Adrenal gland (tissue), 5 donors: Measurements from ENCODE around the gene CYB5A.

ENCODE experiments used
- CTCF ChIP-seq, 6 experiments: fragments of 450-650 bp in 4 of 6; fragments of 200-600 bp in 2 of 6; sonication (generic) in 1 of 6; IDR thresholded peaks; 1 replicate in 5 of 6; 2 replicates in 1 of 6; pipeline versions ENCODE4 v1.5.1 to v1.8.0; 2016 to 2021; ENCODE audit warnings: antibody characterized with exemption in 6 of 6, mild to moderate bottlenecking in 2 of 6, moderate library complexity in 1 of 6
- POLR2A ChIP-seq, 2 donors: fragments of 450-650 bp; IDR thresholded peaks; one replicate each; pipeline ENCODE4 v1.6.1; 2017; ENCODE audit warnings: antibody characterized with exemption in 2 of 2, mild to moderate bottlenecking in 2 of 2, moderate library complexity in 1 of 2
- donor health status: DM: no; HTN: no; CAD: no.

- no peak for TF ChIP-seq CTCF (IDR thresholded peaks at IDR 0.05)
- no peak for TF ChIP-seq POLR2A (IDR thresholded peaks at IDR 0.05)
Observed at GRCh38 chr18:74230922-74231714, 60.6 kb downstream of the CYB5A start.
